Esophagus muscularis mucosa (tissue), 3 donors: Measurements from ENCODE around the gene DOCK3.
"Not testable (repeated sequence)": the region's sequence is repeated elsewhere in the genome, so short reads cannot be mapped to it uniquely, and the experiment has no call there.

ENCODE experiments used
- CTCF ChIP-seq, 3 experiments: fragments of 200-600 bp in 2 of 3; fragments of 450-650 bp in 1 of 3; sonication (generic) in 2 of 3; IDR thresholded peaks; one replicate each; pipeline ENCODE4 v1.5.1; 2017 to 2019; ENCODE audit warnings: antibody characterized with exemption in 3 of 3, mild to moderate bottlenecking in 2 of 3, moderate library complexity in 1 of 3
- POLR2AphosphoS5 ChIP-seq, 2 donors: sonication (generic); formaldehyde crosslinking; IDR thresholded peaks; one replicate each; pipeline ENCODE4 v1.6.1; 2017; ENCODE audit warnings: antibody characterized with exemption in 2 of 2

GRCh38 chr3:50901097-50901496, 226.4 kb downstream of the DOCK3 start:
- TF ChIP-seq POLR2AphosphoS5, CTCF (IDR thresholded peaks at IDR 0.05): not testable (repeated sequence)
